NCI-H774 (cell line): Measurements from ENCODE around the gene WFIKKN2.

Experiments used
- DNase-seq: peaks from one replicate; lab custom pipeline; 2025; lab: John Stamatoyannopoulos, UW

The WFIKKN2 gene

DNA sequence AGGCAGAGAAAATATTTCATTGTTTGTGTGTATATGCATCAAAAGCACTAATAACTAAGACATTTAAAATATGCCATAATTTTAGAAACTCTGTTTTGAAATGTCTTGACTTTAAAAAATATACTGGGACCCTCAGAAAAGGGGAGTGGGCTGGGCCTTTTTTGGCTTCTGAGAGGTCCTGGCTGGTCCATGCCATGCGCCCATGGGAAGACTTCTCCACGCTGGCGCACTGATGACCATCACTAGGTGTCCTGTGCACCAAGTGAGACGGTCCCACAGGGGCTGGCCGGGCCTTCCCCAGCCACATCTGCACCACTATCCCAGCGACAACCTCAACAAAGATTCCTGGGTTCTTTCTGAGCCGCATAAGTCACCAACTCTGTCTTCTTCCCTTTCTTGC, 27.0 kb upstream of the WFIKKN2 start:
- DNase-seq: no peak

GRCh38 chr17:50808888-50809287, 26.5 kb upstream of the WFIKKN2 start:
- no peak for DNase-seq

- no peak for DNase-seq
These were observed 21.8 kb upstream of the WFIKKN2 start for GRCh38 chr17:50813583-50813982.

GRCh38 chr17:50815400-50815799, 20.0 kb upstream of the WFIKKN2 start:
- DNase-seq: no peak

GRCh38 chr17:50816271-50816670, 19.1 kb upstream of the WFIKKN2 start:
- no peak for DNase-seq

DNA sequence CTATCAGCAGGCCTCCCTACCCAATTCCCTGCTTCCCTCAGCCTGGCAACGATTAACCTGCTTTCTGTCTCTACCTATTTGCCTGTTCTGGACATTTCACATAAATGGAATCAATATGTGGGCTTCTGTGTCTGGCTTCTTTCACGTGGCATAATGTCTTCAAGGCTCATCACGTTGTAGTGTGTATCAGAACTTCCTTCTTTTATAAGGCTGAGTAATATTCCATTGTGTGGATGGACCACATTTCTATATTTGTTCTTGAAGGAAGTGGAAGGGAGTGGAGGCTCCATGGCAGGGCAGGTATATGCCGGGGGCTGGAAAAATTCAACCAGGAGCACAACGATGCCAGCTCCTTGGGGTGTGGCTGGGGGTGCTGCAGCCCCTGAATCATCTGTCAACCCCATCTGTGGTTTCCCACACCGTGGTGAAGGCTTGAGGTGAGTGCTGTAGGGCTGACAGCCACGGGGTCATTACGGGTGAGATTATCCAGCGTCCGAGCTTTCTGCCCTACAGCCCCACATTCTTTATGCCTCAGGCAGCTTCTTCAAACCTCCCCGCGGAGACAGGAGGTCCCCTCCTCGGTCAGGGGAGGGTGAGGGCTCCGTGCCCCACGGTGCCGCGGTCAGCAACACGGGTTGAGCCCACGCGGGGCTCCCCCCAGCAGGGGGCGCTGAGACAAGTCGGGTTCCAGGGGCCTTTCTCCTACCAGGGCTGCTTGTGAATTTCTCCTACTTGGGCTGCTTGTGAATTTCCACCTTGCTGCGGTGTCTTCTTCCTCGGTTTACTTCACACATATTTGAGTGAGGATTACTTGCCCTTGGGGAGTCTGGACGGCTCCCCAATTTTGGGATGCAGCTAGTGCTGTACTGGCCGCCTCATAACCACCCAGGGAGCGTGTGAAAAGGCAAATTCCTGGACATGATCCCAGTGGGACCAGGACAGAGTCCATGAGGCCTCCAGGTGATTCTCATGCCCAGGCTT, 18.3 kb upstream of the WFIKKN2 start:
- no peak for DNase-seq

DNA sequence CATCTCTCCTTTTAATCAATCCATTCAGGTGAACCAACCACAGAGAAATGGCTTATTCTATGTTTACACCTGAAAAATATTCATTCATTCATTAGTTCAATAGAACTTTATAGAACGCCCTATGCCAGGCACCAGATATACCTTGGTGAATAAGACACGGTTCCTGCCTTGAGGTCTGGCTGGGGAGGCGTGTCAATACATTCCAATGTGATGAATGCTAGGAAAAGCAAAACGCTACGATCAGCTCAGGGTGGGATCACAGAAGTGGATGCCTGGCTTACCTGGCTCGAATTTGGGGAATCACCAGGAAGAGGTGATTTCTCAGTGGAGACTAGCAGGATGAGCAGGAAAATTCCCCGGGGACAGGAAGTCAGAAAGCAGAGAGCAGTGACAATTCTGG, 17.5 kb upstream of the WFIKKN2 start:
- no peak for DNase-seq

DNA sequence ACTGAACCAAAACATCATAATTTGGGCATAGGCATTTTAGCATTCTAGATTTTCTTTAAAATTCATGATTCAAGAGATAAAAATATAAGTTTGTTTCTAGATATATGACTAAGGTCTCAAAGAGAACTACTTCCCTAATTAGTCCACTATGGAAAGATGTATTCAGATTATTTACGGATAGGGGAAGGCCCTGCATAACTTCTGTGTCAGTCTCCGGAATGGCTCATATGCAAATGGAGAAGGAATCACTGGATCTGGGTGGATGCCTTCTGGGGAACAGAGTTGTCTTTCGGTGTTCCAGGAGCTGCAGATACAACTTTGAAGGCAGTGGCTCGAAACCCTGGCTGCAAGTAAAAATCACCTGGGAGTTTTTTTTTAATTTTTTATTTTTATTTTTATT, 17.1 kb upstream of the WFIKKN2 start:
- no peak for DNase-seq

GRCh38 chr17:50818921-50819657, 16.3 kb upstream of the WFIKKN2 start:
- no peak for DNase-seq

- DNase-seq: no peak
These were observed 14.7 kb upstream of the WFIKKN2 start for GRCh38 chr17:50820651-50821050.

DNA sequence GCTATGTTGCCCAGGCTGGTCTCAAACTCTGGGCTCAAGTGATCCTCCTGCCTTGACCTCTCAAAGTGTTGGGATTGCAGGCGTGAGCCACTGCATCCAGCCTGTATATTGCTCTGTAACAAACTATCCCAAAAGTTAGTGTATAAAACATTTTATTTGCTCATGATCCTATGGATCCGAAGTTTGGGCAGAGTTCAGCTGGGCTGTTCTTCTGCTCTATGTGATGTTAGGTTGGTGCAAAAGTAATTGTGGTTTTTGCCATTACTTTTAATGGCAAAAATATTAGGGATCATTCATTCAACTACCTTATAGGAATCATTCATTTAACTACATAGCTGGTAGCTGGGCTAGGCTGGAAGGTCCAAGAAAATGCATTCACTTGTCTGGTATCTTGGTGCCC, 12.8 kb upstream of the WFIKKN2 start:
- no peak for DNase-seq

DNA sequence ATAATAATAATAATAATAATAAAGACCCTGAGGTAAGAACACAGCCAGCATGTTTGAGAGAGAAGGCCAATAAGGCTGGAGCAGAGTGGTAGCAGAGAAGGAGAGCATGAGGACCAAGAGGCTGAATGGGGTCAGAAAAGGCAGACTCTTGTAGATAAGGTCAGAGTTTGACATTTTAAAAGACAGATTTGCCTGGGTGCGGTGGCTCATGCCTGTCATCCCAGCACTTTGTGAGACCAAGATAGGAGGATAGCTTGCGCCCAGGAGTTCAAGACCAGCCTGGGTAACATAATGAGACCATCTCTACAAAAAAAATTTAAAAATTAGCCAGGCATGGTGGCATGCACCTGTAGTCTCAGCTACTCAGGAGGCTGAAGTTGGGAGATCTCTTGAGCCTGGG, 11.0 kb upstream of the WFIKKN2 start:
- DNase-seq: no peak

DNA sequence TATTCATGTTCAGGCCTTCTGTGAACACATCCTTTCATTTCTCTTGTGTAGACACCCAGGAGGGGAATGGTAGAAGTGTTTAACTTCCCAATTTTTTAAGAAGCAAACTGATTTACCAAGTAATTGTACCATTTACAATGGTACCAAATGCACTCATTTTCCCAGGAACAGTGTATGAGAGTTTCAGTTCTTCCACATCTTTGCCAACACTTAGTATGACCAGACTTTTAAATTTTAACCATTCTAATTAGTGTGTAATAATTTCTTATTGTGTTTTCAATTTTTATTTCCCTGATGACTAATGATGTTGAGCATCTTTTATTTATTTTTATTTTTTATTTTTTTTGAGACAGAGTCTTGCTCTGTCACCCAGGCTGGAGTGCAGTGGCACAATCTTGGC, 10.2 kb upstream of the WFIKKN2 start:
- DNase-seq: no peak

DNA sequence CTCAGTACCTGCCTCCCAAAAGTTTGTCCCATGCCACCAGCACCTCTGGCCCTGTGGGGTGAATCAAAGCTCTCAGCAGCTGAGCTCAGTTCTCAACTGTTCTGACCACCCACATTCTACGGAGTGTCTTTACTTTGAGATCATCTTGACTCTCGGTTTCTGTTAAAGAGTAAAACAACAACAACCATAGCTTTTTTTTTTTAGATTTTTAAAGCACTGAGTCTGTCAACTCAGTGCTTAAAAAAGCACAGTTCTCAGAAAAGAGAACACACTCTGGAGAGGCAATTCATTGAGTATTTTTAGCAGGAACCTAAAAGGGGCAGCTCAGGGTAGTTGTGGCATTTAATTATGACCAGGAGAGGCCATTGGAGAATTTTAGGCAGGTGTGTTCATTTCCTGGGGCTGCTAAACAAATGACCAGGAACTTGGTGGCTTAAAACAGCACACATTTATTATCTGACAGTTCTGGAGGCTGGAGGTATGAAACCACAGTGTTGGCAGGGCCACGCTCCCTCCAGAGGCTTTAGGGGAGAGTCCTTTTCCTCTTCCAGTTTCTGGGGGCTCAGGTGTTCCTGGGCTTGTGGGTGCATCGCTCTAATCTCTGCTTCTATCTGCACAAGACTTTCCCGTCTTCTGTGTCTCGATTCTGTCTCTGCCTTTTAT, 6.7 kb upstream of the WFIKKN2 start:
- no peak for DNase-seq

GRCh38 chr17:50829332-50829731, 6.1 kb upstream of the WFIKKN2 start:
- DNase-seq: no peak

DNA sequence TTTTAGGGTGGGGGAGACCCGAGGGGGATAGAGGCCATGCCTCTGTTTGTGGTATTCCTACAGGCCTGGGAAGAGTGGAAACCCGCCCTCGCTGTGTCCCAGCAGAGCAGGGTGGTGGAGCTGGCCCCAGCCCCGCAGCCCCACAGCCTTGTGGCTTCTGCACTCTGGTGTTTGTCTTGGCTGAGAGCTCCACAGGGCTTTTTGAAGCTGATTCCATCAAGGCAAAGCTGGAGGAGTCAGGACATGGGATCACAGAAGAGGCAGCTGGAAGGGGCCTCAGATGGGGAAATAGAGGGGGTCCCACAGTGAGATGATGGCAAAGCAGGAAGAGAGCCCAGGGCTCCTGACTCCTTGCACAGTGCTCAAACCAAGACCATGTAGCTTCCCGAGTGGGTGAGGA, 5.0 kb upstream of the WFIKKN2 start:
- no peak for DNase-seq

- DNase-seq: no peak
These were observed 4.4 kb upstream of the WFIKKN2 start for GRCh38 chr17:50830994-50831393.

DNA sequence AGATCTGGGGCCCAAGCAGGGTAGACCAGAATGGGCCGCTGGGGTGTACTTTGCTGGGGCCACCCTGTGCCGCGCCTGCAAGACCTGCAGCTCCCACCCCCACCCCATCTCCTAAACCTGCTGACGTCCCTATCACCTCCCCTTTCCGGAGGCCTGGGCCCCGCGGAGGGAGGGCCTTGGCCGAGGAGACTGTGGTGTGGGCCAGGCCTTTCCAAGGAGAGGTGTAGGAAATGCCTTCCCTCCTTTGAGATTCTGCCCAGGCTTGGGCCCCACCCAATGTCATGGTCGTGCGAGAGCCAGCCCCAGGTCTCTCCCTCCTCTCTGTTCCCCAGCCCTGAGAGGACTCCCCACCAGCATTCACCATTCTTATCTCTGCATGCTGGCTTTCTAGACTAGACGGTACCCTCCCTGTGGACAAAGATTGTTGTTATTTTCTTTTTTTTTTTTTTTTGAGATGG, 3.9 kb upstream of the WFIKKN2 start:
- DNase-seq: no peak

DNA sequence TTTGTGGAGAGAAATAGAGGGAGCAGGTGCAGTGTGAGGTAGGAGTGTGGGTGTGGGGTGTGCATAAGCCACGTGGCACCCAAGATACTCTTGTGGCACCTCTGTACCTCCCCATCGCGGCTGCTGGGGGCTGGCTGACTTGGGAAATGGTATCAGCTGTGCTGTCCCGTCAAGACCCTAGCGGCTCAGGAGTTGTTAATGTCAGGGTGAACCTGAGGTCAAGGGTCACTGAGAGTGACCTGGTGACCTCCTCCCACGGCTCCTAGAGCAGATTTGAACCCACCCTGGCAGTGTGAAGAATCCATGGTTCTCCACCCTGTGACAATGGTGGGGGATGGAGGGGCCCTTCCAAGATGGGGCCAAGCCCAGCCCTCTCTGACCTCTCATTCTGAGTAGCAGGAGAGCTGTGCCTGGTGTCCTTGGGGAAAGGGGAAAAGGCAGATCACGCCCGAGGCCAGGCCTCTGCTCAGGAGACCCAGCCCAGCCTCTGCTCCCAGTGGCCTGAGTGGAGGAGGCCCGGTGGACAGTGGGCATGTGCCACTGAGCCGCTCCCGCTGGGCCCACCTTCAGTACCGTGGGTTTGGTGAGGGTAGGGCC, 3.0 kb upstream of the WFIKKN2 start:
- DNase-seq: no peak

DNA sequence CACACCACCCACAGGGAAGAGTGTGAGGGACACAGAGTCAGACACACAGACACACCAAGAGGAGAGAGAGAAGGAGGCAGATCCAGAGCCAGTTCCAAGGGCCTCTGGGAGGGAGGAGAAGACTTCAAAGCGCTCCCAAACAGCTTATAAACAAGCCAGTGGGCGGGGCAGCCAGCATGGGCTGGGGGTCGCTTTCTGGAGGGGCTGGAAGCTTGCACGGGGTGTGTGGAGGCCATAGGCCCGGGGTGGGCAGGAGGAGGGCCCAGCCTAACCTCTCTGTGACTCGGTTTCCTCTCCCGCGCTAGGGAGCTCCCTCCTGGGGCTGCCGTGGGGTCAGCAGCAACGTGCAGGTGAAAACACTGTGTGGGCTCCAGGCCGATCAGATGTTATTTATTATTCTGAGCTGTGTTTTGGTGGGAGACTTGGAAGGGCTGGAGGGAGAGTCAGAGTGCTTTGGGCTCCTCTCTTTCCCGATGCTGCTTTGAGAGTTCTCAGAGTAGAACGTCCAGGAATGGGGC, 2.5 kb upstream of the WFIKKN2 start:
- DNase-seq: no peak

- no peak for DNase-seq
These were observed 1.6 kb upstream of the WFIKKN2 start for GRCh38 chr17:50833510-50834428.
